AML-193 (cell line): Measurements from ENCODE around the gene NIFK.

Experiments used
- DNase-seq, 2 experiments: peaks; one replicate each; lab custom pipeline; 2025; lab: John Stamatoyannopoulos, UW

Gene NIFK

GRCh38 chr2:121736462-121737336, at the start of gene NIFK:
NIFK (minus strand) TSS chr2:121736875; CDS start chr2:121736850, 25 bp downstream.
- peak; percentile 93 to 94 for DNase-seq

- DNase-seq, result no peak
Measured at GRCh38 chr2:121783180-121783579, 46.5 kb upstream of the NIFK start.

- DNase-seq, result no peak
Measured at GRCh38 chr2:121778741-121779487, 42.2 kb upstream of the NIFK start.

GRCh38 chr2:121777699-121778058, 41.0 kb upstream of the NIFK start:
- DNase-seq, result no peak

- DNase-seq, result no peak
Measured at GRCh38 chr2:121776885-121777698, 40.4 kb upstream of the NIFK start.

GRCh38 chr2:121776361-121776760, 39.7 kb upstream of the NIFK start:
- DNase-seq, result no peak

- no peak for DNase-seq
Measured at GRCh38 chr2:121774235-121774634, 37.6 kb upstream of the NIFK start.

GRCh38 chr2:121771976-121772742, 35.5 kb upstream of the NIFK start:
- DNase-seq, result no peak

GRCh38 chr2:121768143-121768755, 31.6 kb upstream of the NIFK start:
- no peak for DNase-seq

GRCh38 chr2:121766624-121767023, 29.9 kb upstream of the NIFK start:
- DNase-seq, result no peak

- no peak for DNase-seq
Measured at GRCh38 chr2:121764681-121765228, 28.1 kb upstream of the NIFK start.

GRCh38 chr2:121755237-121756111, 18.8 kb upstream of the NIFK start, which contains the start of gene TSN:
TSN (plus strand) TSS chr2:121755651; CDS start chr2:121755780, 129 bp downstream.
- DNase-seq, result peak; percentile 94

GRCh38 chr2:121754851-121755236, 18.2 kb upstream of the NIFK start:
- peak in 1 of 2 experiments; percentile 9 for DNase-seq

- DNase-seq, result peak; percentile 53 to 71
Measured at GRCh38 chr2:121748202-121748601, 11.5 kb upstream of the NIFK start.

GRCh38 chr2:121746071-121746578, 9.4 kb upstream of the NIFK start:
- no peak for DNase-seq

- no peak for DNase-seq
Measured at GRCh38 chr2:121741450-121741849, 4.8 kb upstream of the NIFK start.

GRCh38 chr2:121740973-121741372, 4.3 kb upstream of the NIFK start:
- DNase-seq, result no peak

GRCh38 chr2:121736140-121736461, 574 bp downstream of the NIFK start:
- DNase-seq, result no peak

- peak; percentile 30 to 36 for DNase-seq
Measured at GRCh38 chr2:121735518-121736074, 1.1 kb downstream of the NIFK start.
